ENCODE data around the gene FHIT. TPM values are rescaled to one million over a fixed set of nuclear protein-coding genes. Genes with fewer than 3 reads are reported as not detected.
"Not testable (repeated sequence)": the region's sequence is repeated elsewhere in the genome, so short reads cannot be mapped to it uniquely, and the experiment has no call there.

The FHIT gene
- total and polyA plus RNA-seq, 2 experiments from 2014 or later: 0.22 to 0.90 TPM

GRCh38 chr3:61200270-61200669 is 51.0 kb downstream of the FHIT start:
- no peak for DNase-seq
- Histone ChIP-seq H3K9me3 (ENCODE audit: low read depth) (no peaks in the 10 kb centered on the region), H3K79me2 (ENCODE audit: insufficient read depth) (no peaks in the 10 kb centered on the region), H3K36me3 (ENCODE audit: low read depth) (no peaks in the 10 kb centered on the region), H3K9ac (no peak overlapping the region), H4K20me1 (ENCODE audit: insufficient read depth) (no peaks in the 10 kb centered on the region), H3F3A (ENCODE audit: insufficient read depth) (no peaks in the 10 kb centered on the region), H3K27me3 (replicated peaks; ENCODE audit: insufficient read depth) (no peaks in the 10 kb centered on the region), H3K27ac (no peak overlapping the region), H3K4me3 (no peak overlapping the region), H2AFZ (no peak overlapping the region), H3K9me2 (ENCODE audit: insufficient read depth) (no peaks in the 10 kb centered on the region), H3K4me2 (ENCODE audit: unreplicated experiment) (no peak overlapping the region), H3K4me1 (ENCODE audit: insufficient read depth) (no peaks in the 10 kb centered on the region)
- TF ChIP-seq EZH2phosphoT487 (IDR thresholded peaks at IDR 0.05; ENCODE audit: insufficient read depth, low read depth) (no peak), EZH2 (IDR thresholded peaks at IDR 0.05; ENCODE audit: insufficient read depth, poor library complexity, severe bottlenecking) (no peak)
- in situ Hi-C loops (cut with MboI): no loop called here

GRCh38 chr3:61199843-61200242 is 51.4 kb downstream of the FHIT start:
- Histone ChIP-seq H3K4me3 (no peak overlapping the region), H3K9ac (no peak overlapping the region), H3K36me3 (ENCODE audit: low read depth) (no peaks in the 10 kb centered on the region), H3K9me2 (ENCODE audit: insufficient read depth) (no peaks in the 10 kb centered on the region), H3K4me2 (ENCODE audit: unreplicated experiment) (no peak overlapping the region), H3K9me3 (ENCODE audit: low read depth) (no peaks in the 10 kb centered on the region), H4K20me1 (ENCODE audit: insufficient read depth) (no peaks in the 10 kb centered on the region), H3K27me3 (replicated peaks; ENCODE audit: insufficient read depth) (no peaks in the 10 kb centered on the region), H3K27ac (no peak overlapping the region), H2AFZ (no peak overlapping the region), H3K4me1 (ENCODE audit: insufficient read depth) (no peaks in the 10 kb centered on the region), H3F3A (ENCODE audit: insufficient read depth) (no peaks in the 10 kb centered on the region), H3K79me2 (ENCODE audit: insufficient read depth) (no peaks in the 10 kb centered on the region)
- in situ Hi-C loops (cut with MboI): no loop called here
- no peak for TF ChIP-seq EZH2phosphoT487 (IDR thresholded peaks at IDR 0.05; ENCODE audit: insufficient read depth, low read depth)
- WGBS, 2 experiments (ENCODE audit: low coverage in 1 of 2, low lambda C conversion rate in 2 of 2, missing lambda C conversion rate in 2 of 2): 76 to 83% methylated on average over 2 of the region's 2 CpGs
- DNase-seq: no peak

- Histone ChIP-seq H3K9me2 (ENCODE audit: insufficient read depth) (no peaks in the 10 kb centered on the region), H2AFZ (no peak overlapping the region), H3K4me1 (ENCODE audit: insufficient read depth) (no peaks in the 10 kb centered on the region), H3K27ac (no peak overlapping the region), H4K20me1 (ENCODE audit: insufficient read depth) (no peaks in the 10 kb centered on the region), H3K79me2 (ENCODE audit: insufficient read depth) (no peaks in the 10 kb centered on the region), H3K4me3 (no peak overlapping the region), H3K9me3 (ENCODE audit: low read depth) (no peaks in the 10 kb centered on the region), H3K9ac (no peak overlapping the region), H3K27me3 (replicated peaks; ENCODE audit: insufficient read depth) (no peaks in the 10 kb centered on the region), H3K4me2 (ENCODE audit: unreplicated experiment) (no peak overlapping the region), H3K36me3 (ENCODE audit: low read depth) (no peaks in the 10 kb centered on the region), H3F3A (ENCODE audit: insufficient read depth) (no peaks in the 10 kb centered on the region)
- no peak for DNase-seq
- 65 to 74% methylated on average over 4 of the region's 4 CpGs for WGBS, 2 experiments (ENCODE audit: low coverage in 1 of 2, low lambda C conversion rate in 2 of 2, missing lambda C conversion rate in 2 of 2)
- no peak for TF ChIP-seq EZH2phosphoT487 (IDR thresholded peaks at IDR 0.05; ENCODE audit: insufficient read depth, low read depth)
- TF ChIP-seq EZH2 (IDR thresholded peaks at IDR 0.05; ENCODE audit: insufficient read depth, poor library complexity, severe bottlenecking): no peak
- in situ Hi-C loops (cut with MboI): no loop called here
Measured at GRCh38 chr3:61194892-61195538, 56.2 kb downstream of the FHIT start.

- Histone ChIP-seq H3F3A (ENCODE audit: insufficient read depth) (no peaks in the 10 kb centered on the region), H3K27me3 (replicated peaks; ENCODE audit: insufficient read depth) (no peaks in the 10 kb centered on the region), H3K36me3 (ENCODE audit: low read depth) (no peaks in the 10 kb centered on the region), H3K79me2 (ENCODE audit: insufficient read depth) (no peaks in the 10 kb centered on the region), H2AFZ (no peak overlapping the region), H3K9me3 (ENCODE audit: low read depth) (no peaks in the 10 kb centered on the region), H3K9me2 (ENCODE audit: insufficient read depth) (no peaks in the 10 kb centered on the region), H3K9ac (no peak overlapping the region), H3K4me1 (ENCODE audit: insufficient read depth) (no peaks in the 10 kb centered on the region), H3K27ac (no peak overlapping the region), H3K4me3 (no peak overlapping the region), H4K20me1 (ENCODE audit: insufficient read depth) (no peaks in the 10 kb centered on the region), H3K4me2 (ENCODE audit: unreplicated experiment) (no peak overlapping the region)
- DNase-seq: no peak
- in situ Hi-C loops (cut with MboI): no loop called here
- TF ChIP-seq EZH2phosphoT487 (IDR thresholded peaks at IDR 0.05; ENCODE audit: insufficient read depth, low read depth) (no peak), EZH2 (IDR thresholded peaks at IDR 0.05; ENCODE audit: insufficient read depth, poor library complexity, severe bottlenecking) (no peak)
Measured at GRCh38 chr3:61192222-61192621, 59.0 kb downstream of the FHIT start.

- DNase-seq; H3K4me3 ChIP-seq; H3K9ac ChIP-seq; H3K27me3 ChIP-seq (replicated peaks; ENCODE audit: insufficient read depth); H3K4me2 ChIP-seq (ENCODE audit: unreplicated experiment); H3K9me2 ChIP-seq (ENCODE audit: insufficient read depth); in situ Hi-C loops (cut with MboI); H3F3A ChIP-seq (ENCODE audit: insufficient read depth); H3K4me1 ChIP-seq (ENCODE audit: insufficient read depth); H4K20me1 ChIP-seq (ENCODE audit: insufficient read depth); H3K36me3 ChIP-seq (ENCODE audit: low read depth); H3K79me2 ChIP-seq (ENCODE audit: insufficient read depth); H3K9me3 ChIP-seq (ENCODE audit: low read depth); H2AFZ ChIP-seq; H3K27ac ChIP-seq: not testable (repeated sequence)
- WGBS, 2 experiments (ENCODE audit: low coverage in 1 of 2, low lambda C conversion rate in 2 of 2, missing lambda C conversion rate in 2 of 2): 89 to 90% methylated on average over 1 of the region's 1 CpG
Measured at GRCh38 chr3:61190205-61190604, 61.0 kb downstream of the FHIT start.

Measured in GM23248 (cell line).